Lung (tissue), 12 donors: Measurements from ENCODE around the gene GSTA1. TPM values are rescaled to one million over a fixed set of nuclear protein-coding genes. Genes with fewer than 3 reads are reported as not detected.
"Not testable (repeated sequence)": the region's sequence is repeated elsewhere in the genome, so short reads cannot be mapped to it uniquely, and the experiment has no call there.

Experiments used
- ATAC-seq: fragments of 200-7000 bp; cut with Tn5 transposase; one replicate; pipeline ENCODE4 v1.9.1; 2020; ENCODE audit warnings: moderate number of reproducible peaks; ENCODE audit not compliant: insufficient read depth, low FRiP score
- DNase-seq, 3 donors: peaks; one replicate each; pipeline ENCODE4 v3.0.0-alpha.2; 2013 to 2017
- H3K27ac ChIP-seq, 2 donors: one replicate each; pipeline ENCODE4 v1.5.1; 2013; ENCODE audit warnings: mild to moderate bottlenecking in 2 of 2, moderate library complexity in 2 of 2, control low read depth in 1 of 2, inconsistent platforms in 1 of 2, low read depth in 1 of 2, low read length in 1 of 2
- H3K27me3 ChIP-seq, 3 donors: one replicate each; pipeline ENCODE4 v1.5.1; 2013; ENCODE audit warnings: low read length in 2 of 3; ENCODE audit not compliant: control insufficient read depth in 3 of 3, insufficient read depth in 3 of 3
- H3K36me3 ChIP-seq, 4 donors: one replicate each; pipeline ENCODE4 v1.5.1; 2013; ENCODE audit warnings: low read length in 4 of 4, mild to moderate bottlenecking in 1 of 4, moderate library complexity in 1 of 4; ENCODE audit not compliant: control insufficient read depth in 4 of 4, insufficient read depth in 4 of 4
- H3K4me1 ChIP-seq, 5 donors: one replicate each; pipeline ENCODE4 v1.5.1; 2013; ENCODE audit warnings: low read length in 5 of 5, mild to moderate bottlenecking in 2 of 5, moderate library complexity in 1 of 5; ENCODE audit not compliant: control insufficient read depth in 5 of 5, insufficient read depth in 5 of 5
- H3K4me3 ChIP-seq: one replicate; pipeline ENCODE4 v1.5.1; 2013; ENCODE audit warnings: mild to moderate bottlenecking, control low read depth, moderate library complexity
- H3K9ac ChIP-seq, 2 donors: one replicate each; pipeline ENCODE4 v1.5.1; 2013; ENCODE audit warnings: low read length in 2 of 2, control low read depth in 1 of 2; ENCODE audit not compliant: insufficient read depth in 1 of 2
- H3K9me3 ChIP-seq, 4 donors: one replicate each; pipeline ENCODE4 v1.5.1; 2013; ENCODE audit warnings: low read length in 3 of 4, mild to moderate bottlenecking in 1 of 4, moderate library complexity in 1 of 4; ENCODE audit not compliant: control insufficient read depth in 4 of 4, insufficient read depth in 3 of 4
- WGBS, 2 donors: extraction: QIAGEN DNeasy Blood & Tissue Kit; methylation state at CpG; one replicate each; pipeline ENCODE4 v1.1.7; 2013; 5-methylcytosine and 5-hydroxymethylcytosine counted together
- polyA plus RNA-seq, 2 donors: library from polyadenylated mRNA; stranded (reverse); fragments of 200-250 nt; gene quantifications; one replicate each; pipeline ENCODE4 v1.2.1, GENCODE V29; 2013
- total RNA-seq, 2 donors: library from RNA; depleted of rRNA in 1 of 2; stranded (reverse); fragments of >200 nt in 1 of 2; gene quantifications; one replicate each; pipeline ENCODE4 v1.2.1, GENCODE V29; 2014 to 2021
- TF ChIP-seq, protein P1 (sequence below): IDR thresholded peaks from 2 replicates; pipeline ENCODE4 v1.5.1; 2012; ENCODE audit warnings: mild to moderate bottlenecking; ENCODE audit errors: control extremely low read depth, extremely low read depth
- donor health status: control.
- donor health status: control.
- donor health status: Bipolar disorder and iron deficiency.
- donor health status: healthy.
- donor health status: DM: yes; HTN: yes; CAD: no.

GSTA1 gene
- total and polyA plus RNA-seq, 4 donors = 4.0 to 65.0 (median 29.0) TPM

GRCh38 chr6:52763322-52763916 lies 40.2 kb downstream of the GSTA1 start, which contains the start of gene GSTA2:
Gene GSTA2 (minus strand): TSS chr6:52763475. CDS start chr6:52757947, 5,528 bp downstream.
- not testable (repeated sequence) for H3K9ac ChIP-seq, ATAC-seq, H3K9me3 ChIP-seq, H3K4me3 ChIP-seq, DNase-seq, H3K27ac ChIP-seq, H3K4me1 ChIP-seq, H3K36me3 ChIP-seq, H3K27me3 ChIP-seq
- WGBS, 2 donors = 49 to 70% methylated on average over 2 of the region's 2 CpGs

DNA sequence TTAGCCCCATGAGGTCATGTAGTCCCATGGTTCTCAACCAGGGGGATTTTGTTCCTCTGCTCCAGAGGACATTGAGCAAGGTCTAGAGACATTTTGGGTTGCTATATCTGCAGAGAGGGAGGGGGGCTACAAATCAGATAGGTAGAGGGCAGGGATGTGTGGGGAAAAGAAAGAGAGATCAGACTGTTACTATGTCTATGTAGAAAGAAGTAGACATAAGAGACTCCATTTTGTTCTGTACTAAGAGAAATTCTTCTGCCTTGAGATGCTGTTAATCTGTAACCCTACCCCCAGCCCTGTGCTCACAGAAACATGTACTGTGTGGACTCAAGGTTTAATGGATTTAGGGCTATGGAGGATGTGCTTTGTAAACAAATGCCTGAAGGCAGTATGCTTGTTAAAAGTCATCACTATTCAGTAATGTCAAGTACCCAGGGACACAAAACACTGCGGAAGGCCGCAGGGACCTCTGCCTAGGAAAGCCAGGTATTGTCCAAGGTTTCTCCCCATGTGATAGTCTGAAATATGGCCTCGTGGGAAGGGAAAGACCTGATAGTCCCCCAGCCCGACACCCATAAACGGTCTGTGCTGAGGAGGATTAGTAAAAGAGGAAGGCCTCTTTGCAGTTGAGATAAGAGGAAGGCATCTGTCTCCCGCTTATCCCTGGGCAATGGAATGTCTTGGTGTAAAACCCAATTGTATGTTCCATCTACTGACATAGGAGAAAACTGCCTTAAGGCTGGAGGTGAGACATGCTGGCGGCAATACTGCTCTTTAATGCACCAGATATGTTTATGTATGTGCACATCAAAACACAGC lies 41.7 kb downstream of the GSTA1 start:
- not testable (repeated sequence) for ATAC-seq, DNase-seq, H3K27me3 ChIP-seq, H3K36me3 ChIP-seq, H3K9ac ChIP-seq, H3K4me1 ChIP-seq, H3K9me3 ChIP-seq, H3K4me3 ChIP-seq, H3K27ac ChIP-seq
- 71 to 73% methylated on average over 7 of the region's 7 CpGs for WGBS, 2 donors

GRCh38 chr6:52760105-52760765 lies 43.4 kb downstream of the GSTA1 start:
- TF ChIP-seq, protein P1, sequence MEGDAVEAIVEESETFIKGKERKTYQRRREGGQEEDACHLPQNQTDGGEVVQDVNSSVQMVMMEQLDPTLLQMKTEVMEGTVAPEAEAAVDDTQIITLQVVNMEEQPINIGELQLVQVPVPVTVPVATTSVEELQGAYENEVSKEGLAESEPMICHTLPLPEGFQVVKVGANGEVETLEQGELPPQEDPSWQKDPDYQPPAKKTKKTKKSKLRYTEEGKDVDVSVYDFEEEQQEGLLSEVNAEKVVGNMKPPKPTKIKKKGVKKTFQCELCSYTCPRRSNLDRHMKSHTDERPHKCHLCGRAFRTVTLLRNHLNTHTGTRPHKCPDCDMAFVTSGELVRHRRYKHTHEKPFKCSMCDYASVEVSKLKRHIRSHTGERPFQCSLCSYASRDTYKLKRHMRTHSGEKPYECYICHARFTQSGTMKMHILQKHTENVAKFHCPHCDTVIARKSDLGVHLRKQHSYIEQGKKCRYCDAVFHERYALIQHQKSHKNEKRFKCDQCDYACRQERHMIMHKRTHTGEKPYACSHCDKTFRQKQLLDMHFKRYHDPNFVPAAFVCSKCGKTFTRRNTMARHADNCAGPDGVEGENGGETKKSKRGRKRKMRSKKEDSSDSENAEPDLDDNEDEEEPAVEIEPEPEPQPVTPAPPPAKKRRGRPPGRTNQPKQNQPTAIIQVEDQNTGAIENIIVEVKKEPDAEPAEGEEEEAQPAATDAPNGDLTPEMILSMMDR = no peak
- WGBS, 2 donors = 57 to 70% methylated on average over 6 of the region's 6 CpGs
- DNase-seq (no peak), ATAC-seq (no peak)
- H3K4me3 ChIP-seq = no peak overlapping the region
- H3K27ac ChIP-seq = no peak overlapping the region
- no peaks in the 10 kb centered on the region for H3K9me3 ChIP-seq
- H3K9ac ChIP-seq = no peak overlapping the region
- H3K36me3 ChIP-seq = no peaks in the 10 kb centered on the region
- no peaks in the 10 kb centered on the region for H3K27me3 ChIP-seq
- no peaks in the 10 kb centered on the region for H3K4me1 ChIP-seq

DNA sequence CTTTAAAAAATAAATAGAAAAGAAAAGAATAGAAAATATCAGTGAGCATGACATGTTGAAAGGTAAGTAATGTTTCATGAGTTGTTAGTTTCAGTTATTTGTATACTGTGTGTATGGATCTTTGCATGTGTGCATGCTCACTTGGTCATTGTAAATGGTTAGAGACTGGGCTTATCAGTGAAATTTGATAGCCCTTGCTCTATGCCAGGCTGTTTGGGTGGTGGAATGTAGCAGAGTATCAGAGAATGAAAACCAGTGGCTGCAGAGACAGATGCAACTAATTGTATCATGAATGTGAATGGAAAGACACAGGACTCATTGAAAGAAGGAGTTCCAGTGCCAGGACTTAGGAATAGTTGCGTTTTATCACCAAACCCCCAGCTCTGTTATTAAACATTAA lies 44.5 kb downstream of the GSTA1 start:
- no peaks in the 10 kb centered on the region for H3K4me1 ChIP-seq
- H3K9me3 ChIP-seq = no peaks in the 10 kb centered on the region
- H3K27ac ChIP-seq = no peak overlapping the region
- DNase-seq = peak in 1 of 3 donors; percentile 10
- WGBS, 2 donors = 46 to 87% methylated on average over 1 of the region's 1 CpG
- TF ChIP-seq, protein P1 = no peak
- H3K27me3 ChIP-seq = no peaks in the 10 kb centered on the region
- no peak overlapping the region for H3K4me3 ChIP-seq
- no peaks in the 10 kb centered on the region for H3K36me3 ChIP-seq
- ATAC-seq = no peak
- H3K9ac ChIP-seq = no peak overlapping the region

DNA sequence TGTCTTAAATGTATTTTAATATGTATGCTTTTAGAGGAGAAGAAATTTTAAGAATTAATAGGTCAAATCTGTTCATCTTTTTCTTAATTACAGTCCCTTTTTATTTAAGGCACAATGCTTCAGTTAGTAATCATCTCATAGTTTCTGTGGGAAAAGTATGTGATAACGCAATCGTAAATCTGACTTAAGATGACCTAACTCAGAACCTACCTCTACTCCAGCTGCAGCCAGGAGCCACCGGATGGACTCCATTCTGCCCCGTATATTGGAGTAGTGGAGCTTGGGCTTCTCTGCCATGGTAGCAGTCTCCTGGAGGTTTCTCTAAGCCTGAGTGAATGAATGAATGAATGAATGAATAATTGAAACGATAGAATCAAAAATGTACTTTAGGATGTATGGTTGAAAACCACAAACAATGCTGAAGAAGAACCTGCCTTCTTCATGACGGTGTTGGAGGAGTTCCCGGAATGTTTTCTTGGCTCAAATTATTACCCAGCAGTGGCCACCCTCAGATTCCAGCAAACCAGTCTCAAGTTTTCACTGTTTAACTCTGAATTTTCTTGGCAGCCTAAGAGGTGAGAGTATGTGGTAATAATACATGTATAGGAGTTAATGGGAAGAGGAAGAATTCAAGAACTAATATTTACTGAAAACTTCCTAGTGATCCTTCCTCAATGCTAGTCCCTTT lies 45.8 kb downstream of the GSTA1 start:
- not testable (repeated sequence) for H3K27me3 ChIP-seq, H3K4me1 ChIP-seq, H3K4me3 ChIP-seq, H3K27ac ChIP-seq, H3K9ac ChIP-seq, ATAC-seq, H3K9me3 ChIP-seq, H3K36me3 ChIP-seq
- DNase-seq = peak in 2 of 3 donors; percentile 15 to 16
- WGBS, 2 donors = 69 to 89% methylated on average over 7 of the region's 7 CpGs
